Left renal pelvis (tissue), 4 donors: ENCODE data around the gene ZNHIT6. TPM values are rescaled to one million over a fixed set of nuclear protein-coding genes. Genes with fewer than 3 reads are reported as not detected.

Experiments used
- DNase-seq, 4 donors: peaks; one replicate each; pipeline ENCODE4 v3.0.0-alpha.2; 2013; ENCODE audit warnings: low read depth in 4 of 4, low spot score in 3 of 4
- polyA plus RNA-seq, 4 donors: library from polyadenylated mRNA; unstranded; fragments of 120-200 nt; gene quantifications; one replicate each; pipeline ENCODE4 v1.2.1, GENCODE V29; 2013; ENCODE audit not compliant: insufficient read length in 4 of 4

ZNHIT6 gene
- polyA plus RNA-seq, 4 donors: 26.2 to 35.8 (median 30.4) TPM

DNA sequence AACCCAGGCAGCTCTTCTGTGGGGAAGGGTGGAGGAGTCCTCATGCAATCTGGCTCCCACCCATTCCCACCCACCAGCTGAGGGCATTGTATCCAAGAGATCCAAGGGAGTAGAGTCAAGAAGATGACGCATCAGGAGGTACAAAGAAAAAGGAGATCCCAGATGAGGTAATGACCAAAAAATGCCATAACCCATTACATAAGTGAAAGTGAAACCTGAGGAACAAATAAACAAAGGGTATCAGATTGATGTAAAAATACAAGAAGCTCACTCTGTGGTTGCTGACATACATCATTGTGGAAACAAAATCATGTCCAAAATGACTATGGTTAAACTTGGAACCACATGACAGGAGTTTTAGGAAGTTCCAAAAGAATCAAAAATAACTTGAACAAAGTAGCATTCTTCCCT lies 85.2 kb downstream of the ZNHIT6 start:
- DNase-seq: no peak

DNA sequence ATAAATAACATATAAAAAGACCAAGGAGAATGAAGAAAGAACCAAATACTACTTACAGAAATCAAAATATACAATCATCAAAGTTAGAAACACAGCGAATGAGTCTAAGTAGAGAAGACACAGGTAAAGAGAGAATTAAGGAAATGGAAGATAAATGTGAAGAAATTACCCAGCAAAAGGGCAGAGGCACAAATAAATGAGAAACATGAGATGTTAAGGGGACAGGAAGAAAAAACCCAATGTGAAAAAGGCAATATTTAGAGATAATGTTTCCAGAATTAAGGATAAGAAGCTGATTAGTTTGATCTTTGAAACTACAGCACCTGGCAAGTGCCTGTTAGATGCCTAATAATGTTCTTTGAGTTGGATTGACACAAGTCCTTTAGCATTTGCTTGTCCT lies 86.8 kb downstream of the ZNHIT6 start:
- no peak for DNase-seq

DNA sequence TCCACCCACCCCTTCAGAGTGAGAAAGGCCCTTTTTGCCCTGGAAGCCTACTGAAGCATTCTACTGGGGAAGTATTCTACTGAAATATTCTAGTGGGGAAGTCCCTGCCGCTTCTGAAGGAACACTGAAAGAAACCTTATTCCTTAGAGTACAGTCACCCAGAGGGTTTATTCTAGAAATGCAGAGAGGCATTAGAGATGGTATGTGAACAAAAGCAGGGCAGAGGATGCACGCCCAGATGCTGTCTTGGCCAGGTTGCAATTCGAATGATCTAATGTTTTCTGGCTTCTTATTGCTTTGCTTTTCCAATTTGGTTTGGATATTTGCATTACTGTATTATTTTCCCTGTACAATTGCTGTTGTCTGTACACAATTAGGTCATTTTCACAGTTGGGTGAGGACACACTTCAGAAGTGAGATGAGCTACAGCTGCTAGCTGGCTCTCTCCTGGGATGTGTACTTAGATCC lies 90.6 kb downstream of the ZNHIT6 start:
- no peak for DNase-seq

- DNase-seq: no peak
These were observed 91.5 kb downstream of the ZNHIT6 start for GRCh38 chr1:85616736-85617135.

GRCh38 chr1:85616364-85616705 lies 91.9 kb downstream of the ZNHIT6 start:
- DNase-seq: no peak

DNA sequence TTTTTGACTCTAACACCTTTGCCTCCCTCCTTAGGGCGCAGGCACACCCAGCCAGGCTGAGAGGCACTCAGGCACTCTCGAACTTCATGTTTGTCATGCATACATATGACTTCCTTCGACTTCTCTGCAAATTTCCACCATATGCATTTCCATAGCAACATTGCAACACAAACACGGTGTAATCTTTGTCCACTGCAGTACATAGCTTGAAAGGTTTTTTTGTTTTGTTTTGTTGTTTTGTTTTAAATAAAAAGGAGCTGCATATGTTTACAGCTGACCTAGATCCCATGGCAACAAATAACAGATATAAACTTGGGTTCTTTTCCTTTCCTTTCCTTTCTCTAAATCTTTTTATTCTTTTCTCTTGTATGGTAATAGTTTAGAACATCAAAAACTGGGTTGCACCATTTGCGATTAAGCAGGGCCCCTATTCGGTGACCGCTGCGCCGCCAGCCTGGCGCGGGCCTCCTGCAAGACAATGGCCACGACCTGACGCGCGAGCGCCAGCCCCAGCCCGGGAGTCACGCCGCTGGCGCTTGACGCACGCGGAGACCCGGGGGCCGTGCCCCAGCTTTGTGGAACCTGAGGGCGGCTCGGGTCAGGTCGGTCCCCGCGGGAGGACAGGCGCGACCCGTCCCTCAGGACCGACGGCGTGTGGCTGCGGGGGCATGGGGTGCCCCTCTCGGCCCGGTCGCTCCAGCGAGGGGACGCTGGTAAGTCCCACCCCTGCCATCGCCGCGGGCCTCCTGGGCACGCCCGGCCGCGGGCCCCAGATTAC lies 92.5 kb downstream of the ZNHIT6 start:
- no peak for DNase-seq

DNA sequence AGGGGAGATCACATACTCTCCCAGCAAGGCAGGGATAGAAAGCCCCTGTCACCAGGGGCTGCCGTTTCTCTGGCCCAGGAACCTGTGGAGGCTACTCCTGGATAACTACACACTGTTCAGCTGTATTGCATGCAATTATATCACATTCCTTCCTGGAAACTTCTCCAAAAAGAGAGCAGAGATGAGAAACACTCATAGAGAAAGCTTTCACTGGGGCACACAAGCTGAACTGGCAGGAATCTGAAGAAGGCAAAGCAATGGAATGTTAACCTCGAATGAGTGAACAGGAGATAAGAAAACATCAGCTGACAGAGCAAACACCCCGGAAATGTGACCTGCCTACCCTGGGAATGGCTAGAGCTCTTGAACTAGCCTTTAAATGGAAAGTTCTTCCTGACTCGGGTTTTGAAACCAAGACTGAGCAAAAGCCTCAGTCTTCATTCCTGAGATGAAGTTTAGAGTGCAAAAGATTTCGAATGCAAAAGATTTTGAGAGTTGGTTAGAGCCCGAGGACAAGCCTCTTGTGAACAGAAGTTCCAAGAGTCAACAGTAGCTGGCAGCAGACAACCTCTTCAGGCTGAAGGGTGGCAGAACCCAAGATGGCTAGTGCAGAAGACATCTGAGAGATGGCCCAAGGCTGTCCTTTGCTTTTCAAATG lies 95.4 kb downstream of the ZNHIT6 start:
- DNase-seq: no peak

- no peak for DNase-seq
These were observed 96.4 kb downstream of the ZNHIT6 start for GRCh38 chr1:85611856-85612255.

DNA sequence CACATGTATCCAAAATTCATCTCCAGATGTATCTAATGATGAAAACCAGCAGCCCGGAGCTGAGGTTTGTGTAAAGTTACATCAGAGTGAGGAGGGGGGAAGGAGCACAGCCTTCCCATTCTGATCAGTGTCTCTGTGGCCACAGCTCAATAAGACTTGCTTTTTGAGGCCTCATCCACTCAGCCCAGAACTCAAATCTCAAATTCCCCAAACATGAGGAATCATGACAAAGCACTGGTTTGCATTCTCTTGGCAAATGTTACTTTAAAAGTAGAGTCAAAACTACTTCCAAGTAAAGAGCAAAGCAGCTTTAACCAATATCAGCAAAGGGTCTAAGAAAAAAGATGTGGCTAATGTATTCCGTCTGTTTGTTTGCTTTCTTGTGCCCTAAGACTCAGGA lies 96.8 kb downstream of the ZNHIT6 start:
- no peak for DNase-seq

GRCh38 chr1:85609976-85610375 lies 98.3 kb downstream of the ZNHIT6 start:
- no peak for DNase-seq

DNA sequence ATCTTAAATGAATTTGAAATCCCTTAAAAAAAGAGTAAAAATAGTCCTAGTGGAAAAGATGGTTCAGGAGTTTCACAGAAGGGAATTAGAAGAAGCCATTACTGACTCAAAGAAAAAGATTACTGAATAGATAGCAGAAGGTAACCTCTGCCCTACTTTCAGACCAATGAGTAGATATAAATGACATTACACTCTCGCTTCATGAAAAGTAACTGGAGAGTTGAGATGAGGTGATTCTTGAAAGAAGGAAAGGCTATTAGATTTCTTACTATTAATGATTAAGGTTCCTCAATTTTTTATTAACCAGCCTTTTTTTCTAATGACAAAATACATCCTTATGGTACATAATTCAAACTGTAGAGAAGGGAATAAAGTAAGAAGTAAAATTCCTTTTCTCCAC lies 99.4 kb downstream of the ZNHIT6 start:
- no peak for DNase-seq

GRCh38 chr1:85607921-85608265 lies 100.3 kb downstream of the ZNHIT6 start:
- no peak for DNase-seq

DNA sequence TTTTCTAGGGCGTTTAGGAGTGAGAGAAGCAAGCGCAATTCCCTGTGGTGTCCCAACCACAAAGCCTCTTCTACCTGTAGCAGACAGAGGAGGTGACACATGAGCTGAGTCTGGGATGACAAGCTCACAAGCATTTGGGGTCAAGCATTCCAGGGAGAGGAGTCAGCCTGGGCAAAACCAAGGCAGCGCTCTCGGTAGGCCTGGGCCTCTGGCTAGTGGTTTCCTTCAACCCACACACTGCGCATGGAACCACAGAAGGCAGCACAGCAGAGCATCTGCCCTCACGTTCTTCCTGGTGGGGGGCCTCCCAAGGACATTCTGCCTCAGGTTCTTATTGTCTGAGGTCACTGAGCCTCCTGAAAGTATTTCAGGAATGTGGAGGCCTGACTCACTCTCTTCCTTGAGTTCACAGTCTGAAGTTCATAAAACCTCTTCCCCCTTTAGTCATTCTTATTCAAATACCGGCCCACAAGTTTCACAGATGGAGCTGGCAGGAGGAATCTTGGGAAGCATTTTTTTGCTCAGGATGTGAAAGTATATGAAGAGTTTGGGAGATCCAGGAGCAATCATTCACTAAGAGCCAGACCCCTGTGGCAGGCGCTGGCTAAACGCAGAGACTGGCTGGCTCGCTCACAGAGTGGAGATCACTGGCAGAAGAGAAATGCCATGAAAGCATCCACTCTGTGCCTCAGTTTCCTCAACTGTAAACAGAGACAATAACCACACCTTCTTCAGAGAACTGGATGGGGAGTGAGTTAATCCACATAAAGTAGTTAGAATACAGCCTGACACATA lies 100.9 kb downstream of the ZNHIT6 start:
- DNase-seq: no peak

- no peak for DNase-seq
These were observed 101.8 kb downstream of the ZNHIT6 start for GRCh38 chr1:85606414-85606800.

GRCh38 chr1:85605484-85606413 lies 102.5 kb downstream of the ZNHIT6 start:
- DNase-seq: no peak

DNA sequence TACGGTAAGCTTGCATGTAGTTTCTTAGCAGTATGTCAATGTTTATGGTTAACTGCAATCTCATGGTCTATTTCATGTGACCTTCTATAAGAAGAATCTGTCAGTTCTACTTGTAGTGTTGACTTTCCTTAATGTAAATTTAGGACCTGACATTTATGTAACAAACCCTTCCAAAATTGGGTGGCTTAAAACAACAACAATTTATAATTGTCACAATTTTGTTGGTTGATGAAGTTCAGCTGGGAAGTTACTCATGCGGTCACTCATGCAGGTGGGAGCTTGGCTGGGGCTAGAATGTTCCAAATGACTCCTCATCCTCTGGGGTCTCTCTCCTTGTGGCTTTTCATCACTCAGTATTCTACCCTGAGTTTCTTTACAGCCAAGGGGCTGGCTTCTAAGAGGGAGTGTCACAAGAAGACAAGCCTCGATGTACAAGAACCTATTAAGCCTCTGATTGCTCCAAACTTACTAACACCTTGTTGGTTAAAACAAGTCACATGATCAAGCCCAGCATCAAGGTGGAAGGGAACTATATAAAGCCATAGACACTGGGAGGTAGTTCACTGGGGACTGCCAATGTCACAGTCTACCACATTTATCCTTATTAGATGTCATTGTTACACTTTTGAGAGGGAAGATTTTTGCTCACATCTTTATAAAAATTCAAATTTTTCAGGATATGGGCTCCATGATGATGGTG lies 103.8 kb downstream of the ZNHIT6 start:
- no peak for DNase-seq

DNA sequence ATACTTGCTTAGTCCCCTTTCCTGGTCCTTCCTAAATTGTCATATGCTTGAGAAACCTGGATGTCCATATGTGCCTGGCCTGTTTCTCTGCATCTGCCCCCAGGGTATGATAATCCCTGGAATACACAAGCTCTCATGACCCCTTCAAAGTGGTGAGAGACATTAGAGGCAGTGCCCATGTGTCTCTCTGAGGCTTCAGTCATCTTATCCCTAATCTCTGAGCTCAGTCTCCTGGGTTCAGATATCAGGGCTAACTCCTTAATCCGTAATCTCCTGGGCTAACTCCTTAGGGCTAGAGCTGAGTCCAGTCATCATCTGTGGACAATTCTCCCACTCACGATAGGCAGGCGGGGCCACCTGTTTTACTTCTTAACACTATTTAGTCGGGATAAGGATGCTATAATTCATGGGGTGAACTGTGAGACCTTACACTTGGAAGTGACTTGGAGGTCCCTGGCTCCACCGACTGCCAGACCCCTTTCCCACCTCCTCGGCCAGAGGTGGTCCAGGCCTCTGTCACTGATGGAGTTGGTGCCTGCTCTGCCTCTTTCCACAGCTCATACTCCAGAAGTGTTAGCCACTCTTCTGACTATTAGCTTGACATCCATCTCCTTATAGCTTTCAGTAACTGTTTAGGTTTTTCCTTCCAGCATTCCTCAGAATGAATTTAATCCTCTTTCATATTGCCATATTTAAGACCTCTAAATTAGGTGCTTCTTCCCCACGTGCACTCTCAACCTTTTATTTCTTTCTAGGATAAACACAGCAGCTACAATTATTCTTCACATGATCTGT lies 105.0 kb downstream of the ZNHIT6 start:
- no peak for DNase-seq

GRCh38 chr1:85602571-85602970 lies 105.7 kb downstream of the ZNHIT6 start:
- DNase-seq: no peak

DNA sequence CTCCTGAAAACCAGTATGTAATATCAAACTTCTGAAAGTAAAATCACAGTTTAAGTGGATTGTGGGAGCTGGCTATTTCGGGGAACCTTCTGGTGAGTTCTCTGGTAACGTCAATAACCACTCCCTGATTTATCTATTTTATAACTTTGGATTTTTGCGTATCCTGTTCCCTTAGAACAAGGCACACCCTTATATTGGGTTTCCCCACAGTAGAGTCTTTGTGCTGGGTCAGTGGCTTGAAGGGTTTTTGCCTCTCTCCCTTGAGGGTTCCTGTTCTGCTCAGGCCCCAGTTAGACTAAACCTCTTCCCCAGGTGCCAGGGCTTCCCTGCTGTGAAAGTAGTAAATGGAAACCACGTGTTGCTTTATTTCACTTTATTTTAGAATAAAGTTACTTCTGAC lies 106.3 kb downstream of the ZNHIT6 start:
- DNase-seq: no peak
